ENCODE data around the gene FASLG.

FASLG gene

DNA sequence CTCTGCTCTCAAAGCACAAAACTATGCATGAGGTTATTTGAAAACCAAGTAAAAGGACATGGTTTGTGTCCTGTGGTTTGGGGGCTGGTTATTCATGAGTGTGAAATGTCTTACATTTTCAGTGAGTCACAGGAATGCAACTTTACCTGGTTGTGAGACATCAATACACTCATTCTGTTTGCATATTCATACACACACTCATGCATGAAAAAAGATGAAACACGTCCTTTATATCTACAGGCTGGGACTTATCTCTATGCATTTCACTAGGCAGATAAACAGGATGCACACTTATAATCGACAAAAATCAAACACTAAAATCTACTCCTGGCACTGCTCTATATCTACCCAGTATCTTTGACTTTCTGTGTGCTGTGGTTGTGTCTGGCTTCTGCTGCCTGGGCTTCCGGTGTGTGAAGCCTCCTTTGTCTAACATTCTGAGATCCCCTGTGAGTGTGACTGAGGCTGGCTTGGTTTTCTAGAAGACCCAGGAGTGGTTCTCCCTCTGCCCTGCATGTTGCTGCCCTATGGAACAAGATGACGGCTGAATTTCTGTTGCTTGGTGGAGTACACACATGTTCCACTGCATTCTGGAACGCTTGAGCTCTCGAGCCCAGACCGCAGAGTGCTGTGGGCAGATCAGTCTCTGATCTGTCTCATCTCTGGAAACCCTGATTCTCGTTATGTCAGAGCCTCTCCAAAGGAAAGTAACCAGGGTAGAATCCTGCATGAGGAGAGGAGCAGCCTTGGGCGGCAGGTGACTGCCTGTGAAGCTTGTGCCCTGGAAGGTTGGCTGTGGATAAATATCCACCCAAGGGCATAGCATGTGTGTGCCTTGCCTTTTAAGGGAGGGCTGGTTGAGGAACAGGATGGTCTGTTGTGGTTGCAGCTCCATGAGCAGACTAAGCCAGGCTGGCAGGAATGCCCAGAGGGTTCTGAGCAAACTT is 19.7 kb upstream of the FASLG start:
- no peaks in the 10 kb centered on the region for H3K27me3 ChIP-seq (ENCODE audit: insufficient read depth, poor library complexity, severe bottlenecking)
- TF ChIP-seq GABPA (IDR thresholded peaks at IDR 0.05; ENCODE audit: low read depth) (no peak), SPI1 (IDR thresholded peaks at IDR 0.05; ENCODE audit: borderline replicate concordance, low read depth) (no peak), POLR2AphosphoS5 (IDR thresholded peaks at IDR 0.05; ENCODE audit: low read depth) (no peak)
- TF ChIP-seq, protein P1, sequence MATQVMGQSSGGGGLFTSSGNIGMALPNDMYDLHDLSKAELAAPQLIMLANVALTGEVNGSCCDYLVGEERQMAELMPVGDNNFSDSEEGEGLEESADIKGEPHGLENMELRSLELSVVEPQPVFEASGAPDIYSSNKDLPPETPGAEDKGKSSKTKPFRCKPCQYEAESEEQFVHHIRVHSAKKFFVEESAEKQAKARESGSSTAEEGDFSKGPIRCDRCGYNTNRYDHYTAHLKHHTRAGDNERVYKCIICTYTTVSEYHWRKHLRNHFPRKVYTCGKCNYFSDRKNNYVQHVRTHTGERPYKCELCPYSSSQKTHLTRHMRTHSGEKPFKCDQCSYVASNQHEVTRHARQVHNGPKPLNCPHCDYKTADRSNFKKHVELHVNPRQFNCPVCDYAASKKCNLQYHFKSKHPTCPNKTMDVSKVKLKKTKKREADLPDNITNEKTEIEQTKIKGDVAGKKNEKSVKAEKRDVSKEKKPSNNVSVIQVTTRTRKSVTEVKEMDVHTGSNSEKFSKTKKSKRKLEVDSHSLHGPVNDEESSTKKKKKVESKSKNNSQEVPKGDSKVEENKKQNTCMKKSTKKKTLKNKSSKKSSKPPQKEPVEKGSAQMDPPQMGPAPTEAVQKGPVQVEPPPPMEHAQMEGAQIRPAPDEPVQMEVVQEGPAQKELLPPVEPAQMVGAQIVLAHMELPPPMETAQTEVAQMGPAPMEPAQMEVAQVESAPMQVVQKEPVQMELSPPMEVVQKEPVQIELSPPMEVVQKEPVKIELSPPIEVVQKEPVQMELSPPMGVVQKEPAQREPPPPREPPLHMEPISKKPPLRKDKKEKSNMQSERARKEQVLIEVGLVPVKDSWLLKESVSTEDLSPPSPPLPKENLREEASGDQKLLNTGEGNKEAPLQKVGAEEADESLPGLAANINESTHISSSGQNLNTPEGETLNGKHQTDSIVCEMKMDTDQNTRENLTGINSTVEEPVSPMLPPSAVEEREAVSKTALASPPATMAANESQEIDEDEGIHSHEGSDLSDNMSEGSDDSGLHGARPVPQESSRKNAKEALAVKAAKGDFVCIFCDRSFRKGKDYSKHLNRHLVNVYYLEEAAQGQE (IDR thresholded peaks at IDR 0.05; ENCODE audit: insufficient replicate concordance, low read depth) = no peak
- TF ChIP-seq, protein P2, sequence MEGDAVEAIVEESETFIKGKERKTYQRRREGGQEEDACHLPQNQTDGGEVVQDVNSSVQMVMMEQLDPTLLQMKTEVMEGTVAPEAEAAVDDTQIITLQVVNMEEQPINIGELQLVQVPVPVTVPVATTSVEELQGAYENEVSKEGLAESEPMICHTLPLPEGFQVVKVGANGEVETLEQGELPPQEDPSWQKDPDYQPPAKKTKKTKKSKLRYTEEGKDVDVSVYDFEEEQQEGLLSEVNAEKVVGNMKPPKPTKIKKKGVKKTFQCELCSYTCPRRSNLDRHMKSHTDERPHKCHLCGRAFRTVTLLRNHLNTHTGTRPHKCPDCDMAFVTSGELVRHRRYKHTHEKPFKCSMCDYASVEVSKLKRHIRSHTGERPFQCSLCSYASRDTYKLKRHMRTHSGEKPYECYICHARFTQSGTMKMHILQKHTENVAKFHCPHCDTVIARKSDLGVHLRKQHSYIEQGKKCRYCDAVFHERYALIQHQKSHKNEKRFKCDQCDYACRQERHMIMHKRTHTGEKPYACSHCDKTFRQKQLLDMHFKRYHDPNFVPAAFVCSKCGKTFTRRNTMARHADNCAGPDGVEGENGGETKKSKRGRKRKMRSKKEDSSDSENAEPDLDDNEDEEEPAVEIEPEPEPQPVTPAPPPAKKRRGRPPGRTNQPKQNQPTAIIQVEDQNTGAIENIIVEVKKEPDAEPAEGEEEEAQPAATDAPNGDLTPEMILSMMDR (IDR thresholded peaks at IDR 0.05; ENCODE audit: insufficient read depth, low read length) = no peak
- no peak overlapping the region for H3K27ac ChIP-seq (replicated peaks)
- DNase-seq (ENCODE audit: low read depth in 1 of 2, low spot score in 1 of 2) = no peak
- no peak overlapping the region for H3K4me3 ChIP-seq (replicated peaks; ENCODE audit: insufficient read depth, low read length)

DNA sequence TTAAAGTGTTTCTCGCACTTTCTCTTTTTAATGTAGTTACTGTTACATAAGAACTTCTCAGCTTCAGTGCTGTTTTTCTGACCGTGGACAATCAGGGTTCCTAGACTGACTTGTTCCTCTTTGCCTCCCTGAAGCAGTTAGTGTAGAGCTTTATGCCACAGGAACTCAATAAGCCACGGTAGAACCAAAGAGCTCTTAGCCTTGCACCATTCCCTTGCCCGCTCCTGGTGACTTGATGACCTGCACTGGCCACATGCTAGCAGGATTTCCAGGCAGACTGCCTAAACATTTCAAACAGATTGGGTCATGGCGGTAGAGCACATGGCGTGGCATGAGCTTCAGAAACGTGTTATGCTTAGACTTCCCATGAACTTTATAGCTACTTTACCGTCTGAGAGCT is 18.8 kb upstream of the FASLG start:
- peak in 1 of 2 experiments; percentile 17 for DNase-seq (ENCODE audit: low read depth in 1 of 2, low spot score in 1 of 2)
- Histone ChIP-seq H3K27ac (replicated peaks) (no peak overlapping the region), H3K4me3 (replicated peaks; ENCODE audit: insufficient read depth, low read length) (no peak overlapping the region), H3K27me3 (ENCODE audit: insufficient read depth, poor library complexity, severe bottlenecking) (no peaks in the 10 kb centered on the region)
- TF ChIP-seq, protein P2 (IDR thresholded peaks at IDR 0.05; ENCODE audit: insufficient read depth, low read length) = no peak
- TF ChIP-seq SPI1 (IDR thresholded peaks at IDR 0.05; ENCODE audit: borderline replicate concordance, low read depth) (no peak), GABPA (IDR thresholded peaks at IDR 0.05; ENCODE audit: low read depth) (no peak), POLR2AphosphoS5 (IDR thresholded peaks at IDR 0.05; ENCODE audit: low read depth) (no peak)
- TF ChIP-seq, protein P1 (IDR thresholded peaks at IDR 0.05; ENCODE audit: insufficient replicate concordance, low read depth) = no peak

DNA sequence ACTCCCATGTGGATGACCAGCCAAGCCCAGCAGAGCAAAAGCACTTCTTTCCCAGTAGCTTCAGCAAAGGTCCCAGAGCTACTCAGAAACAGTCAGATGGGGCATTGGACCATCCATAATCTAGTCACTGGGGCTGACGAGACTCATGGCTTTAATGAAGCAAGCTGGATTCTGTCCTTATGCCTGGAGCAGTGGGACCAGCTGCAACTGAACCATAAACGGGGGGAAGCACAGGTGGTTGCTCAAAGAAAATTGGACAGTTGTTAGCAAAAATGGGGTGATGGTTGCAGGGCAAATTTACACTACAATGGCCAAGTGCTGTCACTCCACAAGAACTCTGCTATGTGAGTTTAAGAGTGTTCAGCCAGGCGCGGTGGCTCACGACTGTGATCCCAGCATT is 17.4 kb upstream of the FASLG start:
- H3K27me3 ChIP-seq (ENCODE audit: insufficient read depth, poor library complexity, severe bottlenecking) = no peaks in the 10 kb centered on the region

DNA sequence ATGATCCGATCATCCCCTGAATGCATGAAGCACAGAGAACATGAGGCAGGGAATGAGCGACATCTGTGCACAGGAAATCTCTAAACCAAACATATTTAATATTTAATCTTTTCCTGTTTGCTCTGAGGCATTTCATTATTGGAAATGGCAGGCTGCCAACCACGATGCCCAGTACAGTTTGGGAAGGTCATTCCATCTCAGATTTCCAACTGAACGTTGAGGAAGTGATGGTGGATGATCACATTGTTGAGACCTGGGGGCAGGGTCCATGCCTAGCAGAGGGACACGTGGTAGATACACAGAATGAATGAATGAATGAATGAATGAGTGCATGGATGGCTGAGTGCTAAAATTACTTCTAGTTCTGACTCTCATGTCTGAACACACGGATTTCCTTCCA is 15.9 kb upstream of the FASLG start:
- DNase-seq (ENCODE audit: low read depth in 1 of 2, low spot score in 1 of 2) = no peak
- TF ChIP-seq SPI1 (IDR thresholded peaks at IDR 0.05; ENCODE audit: borderline replicate concordance, low read depth) = no peak
- TF ChIP-seq, protein P1 (IDR thresholded peaks at IDR 0.05; ENCODE audit: insufficient replicate concordance, low read depth) = no peak
- no peak for TF ChIP-seq GABPA (IDR thresholded peaks at IDR 0.05; ENCODE audit: low read depth)
- TF ChIP-seq POLR2AphosphoS5 (IDR thresholded peaks at IDR 0.05; ENCODE audit: low read depth) = no peak
- TF ChIP-seq, protein P2 (IDR thresholded peaks at IDR 0.05; ENCODE audit: insufficient read depth, low read length) = no peak
- Histone ChIP-seq H3K27me3 (ENCODE audit: insufficient read depth, poor library complexity, severe bottlenecking) (no peaks in the 10 kb centered on the region), H3K27ac (replicated peaks) (no peak overlapping the region), H3K4me3 (replicated peaks; ENCODE audit: insufficient read depth, low read length) (no peak overlapping the region)

More for the DNA sequence above, 17.4 kb upstream of the FASLG start:
- Histone ChIP-seq H3K4me3 (replicated peaks; ENCODE audit: insufficient read depth, low read length) (no peak overlapping the region), H3K27ac (replicated peaks) (no peak overlapping the region)
- no peak for DNase-seq (ENCODE audit: low read depth in 1 of 2, low spot score in 1 of 2)
- no peak for TF ChIP-seq POLR2AphosphoS5 (IDR thresholded peaks at IDR 0.05; ENCODE audit: low read depth)
